ENCODE data around the gene PIEZO2.

GRCh38 chr18:10685484-10685883, 463.9 kb downstream of the PIEZO2 start:
- no peak for TF ChIP-seq CTCF (IDR thresholded peaks at IDR 0.05)
- no peak for TF ChIP-seq POLR2A (IDR thresholded peaks at IDR 0.05)
- no peak for TF ChIP-seq POLR2AphosphoS5 (IDR thresholded peaks at IDR 0.05)
